OCI-LY3 (cell line): ENCODE results near the gene AKAP5.

Source experiments
- CTCF ChIP-seq: fragments of 200-600, 300-600 bp; sonication (generic); IDR thresholded peaks from 2 replicates; pipeline ENCODE4 v1.5.1; 2014; ENCODE audit warnings: antibody characterized with exemption, low read length, low read depth
- EZH2phosphoT487 ChIP-seq: fragments of 200-600 bp; shearing (Covaris generic); IDR thresholded peaks from 2 replicates; pipeline ENCODE4 v1.6.1; 2018; ENCODE audit warnings: antibody characterized with exemption, mixed run types, low read depth

GRCh38 chr14:64516969-64517368, 51.7 kb downstream of the AKAP5 start:
- no peak for TF ChIP-seq CTCF
- no peak for TF ChIP-seq EZH2phosphoT487
